ENCODE measurements around the gene CD40LG.

The CD40LG gene

GRCh38 chrX:136671006-136671610, 23.1 kb downstream of the CD40LG start:
- no peak for TF ChIP-seq CTCF (conservative IDR thresholded peaks at IDR 0.05; ENCODE audit: low read depth, low read length)
- H3K4me3 ChIP-seq (ENCODE audit: low read length): no peak overlapping the region
- DNase-seq (ENCODE audit: low read depth): no peak

GRCh38 chrX:136674270-136674985, 26.5 kb downstream of the CD40LG start:
- no peak for DNase-seq (ENCODE audit: low read depth)
- no peak overlapping the region for H3K4me3 ChIP-seq (ENCODE audit: low read length)
- no peak for TF ChIP-seq CTCF (conservative IDR thresholded peaks at IDR 0.05; ENCODE audit: low read depth, low read length)

GRCh38 chrX:136679531-136679930, 31.6 kb downstream of the CD40LG start:
- DNase-seq (ENCODE audit: low read depth): no peak
- TF ChIP-seq CTCF (conservative IDR thresholded peaks at IDR 0.05; ENCODE audit: low read depth, low read length): no peak
- H3K4me3 ChIP-seq (ENCODE audit: low read length): no peak overlapping the region

- TF ChIP-seq CTCF (conservative IDR thresholded peaks at IDR 0.05; ENCODE audit: low read depth, low read length): no peak
- no peak for DNase-seq (ENCODE audit: low read depth)
Observed at GRCh38 chrX:136684120-136684519, 36.2 kb downstream of the CD40LG start.

GRCh38 chrX:136687457-136687856, 39.5 kb downstream of the CD40LG start:
- DNase-seq (ENCODE audit: low read depth): no peak
- H3K4me3 ChIP-seq (ENCODE audit: low read length): no peak overlapping the region
- no peak for TF ChIP-seq CTCF (conservative IDR thresholded peaks at IDR 0.05; ENCODE audit: low read depth, low read length)

More at GRCh38 chrX:136684120-136684519, 36.2 kb downstream of the CD40LG start:
- H3K4me3 ChIP-seq (ENCODE audit: low read length): no peak overlapping the region

- TF ChIP-seq CTCF (conservative IDR thresholded peaks at IDR 0.05; ENCODE audit: low read depth, low read length): no peak
- DNase-seq (ENCODE audit: low read depth): peak; percentile 28
- no peak overlapping the region for H3K4me3 ChIP-seq (ENCODE audit: low read length)
Observed at GRCh38 chrX:136689436-136689835, 41.5 kb downstream of the CD40LG start.

Measured in retinal pigment epithelial cell (primary cell).